Left lung (tissue), 10 donors: ENCODE measurements around the gene NUDT14. TPM values are rescaled to one million over a fixed set of nuclear protein-coding genes. Genes with fewer than 3 reads are reported as not detected.
A peak's percentile ranks its signal among the peaks of the same experiment; 100 is the strongest.

Experiments
- ATAC-seq: fragments of 200-7000 bp; cut with Tn5 transposase; one replicate; pipeline ENCODE4 v1.9.1; 2020; ENCODE audit warnings: moderate library complexity
- DNase-seq, 4 donors: peaks; one replicate each; pipeline ENCODE4 v3.0.0-alpha.2; 2013 to 2020
- H3K27ac ChIP-seq, 2 donors: fragments of 200-600 bp; sonication (generic) in 1 of 2; one replicate each; pipeline versions ENCODE4 v1.5.0 to v1.8.0; 2020 to 2021
- H3K27me3 ChIP-seq, 2 donors: fragments of 200-600 bp; sonication (generic) in 1 of 2; one replicate each; pipeline versions ENCODE4 v1.5.0 to v1.8.0; 2020 to 2021
- H3K36me3 ChIP-seq, 2 donors: fragments of 200-600 bp; sonication (generic) in 1 of 2; one replicate each; pipeline versions ENCODE4 v1.5.0 to v1.8.0; 2020 to 2021
- H3K4me1 ChIP-seq, 2 donors: fragments of 200-600 bp; one replicate each; pipeline ENCODE4 v1.8.0; 2021
- H3K4me3 ChIP-seq, 2 donors: fragments of 200-600 bp; sonication (generic) in 1 of 2; one replicate each; pipeline versions ENCODE4 v1.5.0 to v1.8.0; 2020 to 2021; ENCODE audit warnings: mild to moderate bottlenecking in 1 of 2
- H3K9me3 ChIP-seq, 2 donors: fragments of 200-600 bp; sonication (generic) in 1 of 2; one replicate each; pipeline versions ENCODE4 v1.5.0 to v1.8.0; 2020 to 2021
- CTCF ChIP-seq, 2 donors: fragments of 200-600 bp; sonication (generic) in 1 of 2; IDR thresholded peaks; one replicate each; pipeline versions ENCODE4 v1.5.0 to v1.8.0; 2021; ENCODE audit warnings: antibody characterized with exemption in 2 of 2
- intact Hi-C, 2 donors: fragments of 100-400 bp; cut with DNase I; formaldehyde crosslinking; loops; one replicate each; pipeline versions ENCODE4 v1.11.2 to v1.14.2; 2022
- polyA plus RNA-seq, 6 donors: library from polyadenylated mRNA; unstranded; fragments of 120-200 nt; gene quantifications; one replicate each; pipeline ENCODE4 v1.2.1, GENCODE V29; 2013; ENCODE audit not compliant: insufficient read length in 6 of 6
- total RNA-seq, 2 donors: library from RNA; stranded (reverse); fragmentation: NEBNext Ultra II Directional; extraction: Animal tissue kit (Norgen Biotek cat#: 25700); gene quantifications; one replicate each; pipeline ENCODE4 v1.2.1, GENCODE V29; 2021
- donor health status: DM: no; HTN: yes; CAD: no.
- donor health status: DM: no; HTN: no; CAD: no.

Gene NUDT14
- total and polyA plus RNA-seq, 8 donors, result 22.4 to 77.5 (median 34.7) TPM

GRCh38 chr14:105196265-105196960 is 15.3 kb upstream of the NUDT14 start:
- ATAC-seq (peak; percentile 25), DNase-seq (peak in 1 of 4 donors; percentile 49)
- Histone ChIP-seq H3K9me3 (no peaks in the 10 kb centered on the region), H3K36me3 (no peaks in the 10 kb centered on the region), H3K27me3 (peaks cover 21 to 94% of the 10 kb centered on the region in 2 donors), H3K4me3 (no peak overlapping the region), H3K27ac (peak overlapping the region; percentile 73 to 81), H3K4me1 (peaks cover 20 to 80% of the 10 kb centered on the region in 2 donors)
- no peak for TF ChIP-seq CTCF (IDR thresholded peaks at IDR 0.05)
- intact Hi-C loops, result no loop called here

- Histone ChIP-seq H3K9me3 (no peaks in the 10 kb centered on the region), H3K4me3 (no peak overlapping the region), H3K27me3 (peaks cover 21 to 93% of the 10 kb centered on the region in 2 donors), H3K4me1 (peaks cover 20 to 76% of the 10 kb centered on the region in 2 donors), H3K36me3 (no peaks in the 10 kb centered on the region), H3K27ac (peak overlapping the region; percentile 73 to 81)
- ATAC-seq (no peak), DNase-seq (no peak)
- no peak for TF ChIP-seq CTCF (IDR thresholded peaks at IDR 0.05)
- intact Hi-C loops, result no loop called here
Observed at GRCh38 chr14:105195522-105196264, 14.6 kb upstream of the NUDT14 start.

GRCh38 chr14:105195051-105195450 is 13.9 kb upstream of the NUDT14 start:
- intact Hi-C loops, result no loop called here
- no peak overlapping the region for H3K4me3 ChIP-seq
- H3K9me3 ChIP-seq, result no peaks in the 10 kb centered on the region
- H3K4me1 ChIP-seq, result peaks cover 20 to 76% of the 10 kb centered on the region in 2 donors
- DNase-seq (no peak), ATAC-seq (no peak)
- peak overlapping the region; percentile 73 to 81 for H3K27ac ChIP-seq
- peaks cover 21 to 87% of the 10 kb centered on the region in 2 donors for H3K27me3 ChIP-seq
- no peak for TF ChIP-seq CTCF (IDR thresholded peaks at IDR 0.05)
- H3K36me3 ChIP-seq, result no peaks in the 10 kb centered on the region

GRCh38 chr14:105193916-105194782 is 13.0 kb upstream of the NUDT14 start:
- intact Hi-C loops, result no loop called here
- no peak for ATAC-seq
- H3K4me3 ChIP-seq, result no peak overlapping the region

More at GRCh38 chr14:105193916-105194782, 13.0 kb upstream of the NUDT14 start:
- no peak for TF ChIP-seq CTCF (IDR thresholded peaks at IDR 0.05)
- peak in 1 of 4 donors; percentile 57 for DNase-seq
- Histone ChIP-seq H3K4me1 (peaks cover 20 to 67% of the 10 kb centered on the region in 2 donors), H3K36me3 (no peaks in the 10 kb centered on the region), H3K9me3 (no peaks in the 10 kb centered on the region), H3K27ac (peak overlapping the region; percentile 73 to 81), H3K27me3 (peaks cover 21 to 78% of the 10 kb centered on the region in 2 donors)
